ENCODE data around the gene OTOS.

The OTOS gene

GRCh38 chr2:240111253-240111652 is 29.2 kb downstream of the OTOS start:
- no peak for DNase-seq

- DNase-seq: no peak
Observed at GRCh38 chr2:240109386-240109785, 31.1 kb downstream of the OTOS start.

GRCh38 chr2:240107477-240107796 is 33.0 kb downstream of the OTOS start:
- no peak for DNase-seq

- no peak for DNase-seq
Observed at GRCh38 chr2:240106765-240107476, 33.5 kb downstream of the OTOS start.

GRCh38 chr2:240105982-240106381 is 34.5 kb downstream of the OTOS start:
- DNase-seq: no peak

- DNase-seq: no peak
Observed at GRCh38 chr2:240103136-240103535, 37.3 kb downstream of the OTOS start.

DNA sequence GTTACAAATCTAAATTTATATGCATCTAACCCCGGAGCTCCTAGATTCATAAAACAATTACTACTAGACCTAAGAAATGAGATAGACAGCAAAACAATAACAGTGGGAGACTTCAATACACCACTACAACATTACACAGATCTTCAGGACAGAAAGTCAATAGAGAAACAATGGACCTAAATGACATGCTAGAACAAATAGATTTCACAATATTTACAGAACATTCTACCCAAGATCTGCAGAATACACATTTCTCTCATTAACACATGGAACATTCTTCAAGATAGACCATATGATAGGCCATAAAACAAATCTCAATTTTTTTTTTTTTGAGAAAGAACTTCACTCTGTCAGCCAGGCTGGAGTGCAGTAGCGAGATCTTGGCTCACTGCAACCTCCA is 42.1 kb downstream of the OTOS start:
- DNase-seq: no peak

DNA sequence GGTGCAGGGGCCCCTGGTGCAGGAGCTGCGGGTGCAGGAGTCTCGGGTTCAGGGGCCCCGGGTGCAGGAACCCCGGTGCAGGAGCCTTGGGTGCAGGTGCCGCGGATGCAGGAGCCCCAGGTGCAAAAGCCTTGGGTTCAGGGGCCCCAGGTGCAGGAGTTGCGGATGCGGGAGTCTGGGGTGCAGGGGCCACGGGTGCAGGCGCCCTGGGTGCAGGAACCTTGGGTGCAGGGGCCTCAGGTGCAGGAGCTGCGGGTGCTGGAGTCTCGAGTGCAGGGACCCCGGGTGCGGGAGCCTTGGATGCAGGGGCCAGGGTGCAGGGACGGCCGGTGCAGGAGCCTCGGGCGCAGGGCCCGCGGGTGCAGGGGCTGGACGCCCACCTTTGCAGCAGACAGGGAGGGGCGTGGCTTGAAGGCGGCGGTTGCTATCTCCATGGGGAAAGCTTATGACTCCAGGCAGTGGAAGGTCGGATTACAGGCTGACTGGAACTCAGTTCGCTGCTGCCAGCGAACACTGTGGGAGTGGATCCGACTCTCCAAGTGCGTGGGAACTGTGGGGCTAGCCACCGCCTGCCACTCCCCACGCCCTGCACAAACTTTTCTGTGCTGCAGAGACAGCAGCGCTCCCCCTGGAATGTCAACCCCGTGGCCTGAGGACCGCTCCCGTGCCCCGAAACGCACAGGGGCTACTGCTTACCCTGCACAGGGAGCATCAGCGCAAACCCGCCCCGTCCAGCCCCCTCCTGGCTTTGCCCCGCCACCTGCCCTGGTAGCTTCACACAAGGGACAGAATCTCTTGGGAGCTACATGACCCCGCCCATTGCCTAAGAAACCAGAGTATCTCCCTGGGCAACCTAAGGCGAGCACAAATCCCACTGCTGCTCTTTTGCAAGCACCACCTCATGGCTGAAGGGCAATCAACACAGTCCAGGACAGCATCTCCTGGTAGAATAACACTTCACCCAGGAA is 44.6 kb downstream of the OTOS start:
- DNase-seq: no peak

DNA sequence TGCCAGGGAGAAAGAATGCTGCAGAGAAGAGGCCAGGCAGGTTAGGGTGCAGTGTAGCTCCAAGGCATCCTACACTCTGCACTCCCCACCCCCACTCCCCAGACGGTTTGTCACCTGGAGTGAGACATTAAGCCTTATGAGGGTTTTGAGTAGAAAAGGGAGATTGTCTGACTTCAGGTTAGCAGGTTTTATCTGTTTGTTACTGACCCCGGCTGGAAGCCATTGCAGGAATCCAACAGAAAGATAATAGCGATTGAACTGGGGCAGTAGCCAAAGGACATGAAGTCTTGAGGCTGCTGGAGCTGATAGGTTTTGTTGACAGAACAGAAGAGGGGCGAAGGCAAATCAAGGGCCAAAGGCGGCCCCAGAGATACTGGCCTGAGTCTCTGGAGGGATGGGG is 51.2 kb downstream of the OTOS start:
- no peak for DNase-seq

Data from inflammatory macrophage treated with lipopolysaccharide for 1 hour (primary cell).